B cell (primary cell): ENCODE results near the gene BLM. TPM values are rescaled to one million over a fixed set of nuclear protein-coding genes. Genes with fewer than 3 reads are reported as not detected.

Experiments
- ATAC-seq: fragments of 200-7000 bp; cut with Tn5 transposase; one replicate; pipeline ENCODE4 v1.10.0; 2021; ENCODE audit warnings: low read depth, mild to moderate bottlenecking, moderate number of reproducible peaks, moderate library complexity
- CTCF ChIA-PET: fragments of 350-600 bp; sonication (Branson Sonifier 250); formaldehyde crosslinking; loops from one replicate; lab custom pipeline; 2021; ENCODE audit warnings: antibody characterized with exemption, inconsistent platforms; lab: Charles Lee
- POLR2A ChIA-PET: fragments of 350-600 bp; sonication (Branson Sonifier 250); formaldehyde crosslinking; loops from one replicate; lab custom pipeline; 2021; ENCODE audit warnings: antibody characterized with exemption; lab: Charles Lee
- DNase-seq: peaks from one replicate; pipeline ENCODE4 v3.0.0; 2013
- H2AFZ ChIP-seq: 2 replicates; pipeline ENCODE4 v1.6.1; 2012; ENCODE audit warnings: mild to moderate bottlenecking, low read depth, low read length; ENCODE audit not compliant: insufficient read depth, poor library complexity, severe bottlenecking
- H3K27ac ChIP-seq, 2 donors: 1 replicate in 1 of 2; 2 replicates in 1 of 2; pipeline ENCODE4 v1.5.1; 2012 to 2013; ENCODE audit warnings: low read length in 2 of 2, mild to moderate bottlenecking in 2 of 2, moderate library complexity in 1 of 2
- H3K27me3 ChIP-seq, 4 experiments: fragments of 200-600 bp in 1 of 4; sonication (generic) in 1 of 4; replicated peaks in 1 of 4; 1 replicate in 2 of 4; 2 replicates in 2 of 4; pipeline versions ENCODE4 v1.6.1 to v1.7.0; 2013 to 2016; ENCODE audit warnings: low read length in 3 of 4, mild to moderate bottlenecking in 2 of 4, mixed read lengths in 1 of 4, moderate library complexity in 1 of 4; ENCODE audit not compliant: insufficient read depth in 4 of 4, control insufficient read depth in 3 of 4; ENCODE audit errors: control extremely low read depth in 1 of 4
- H3K36me3 ChIP-seq, 2 experiments: replicated peaks in 1 of 2; 1 replicate in 1 of 2; 2 replicates in 1 of 2; pipeline versions ENCODE4 v1.6.1 to v1.7.1; 2013; ENCODE audit warnings: low read length in 1 of 2; ENCODE audit not compliant: insufficient read depth in 2 of 2, control insufficient read depth in 1 of 2; ENCODE audit errors: control extremely low read depth in 1 of 2, extremely low read depth in 1 of 2
- H3K4me1 ChIP-seq, 2 donors: fragments of 200-600 bp in 1 of 2; sonication (generic) in 1 of 2; 1 replicate in 1 of 2; 2 replicates in 1 of 2; pipeline versions ENCODE4 v1.5.1 to v1.6.1; 2013 to 2017; ENCODE audit warnings: low read length in 2 of 2; ENCODE audit not compliant: control insufficient read depth in 2 of 2, insufficient read depth in 2 of 2
- H3K4me2 ChIP-seq: replicated peaks from 2 replicates; pipeline ENCODE3; 2012; ENCODE audit warnings: mild to moderate bottlenecking, low read depth, low read length; ENCODE audit not compliant: poor library complexity, severe bottlenecking
- H3K4me3 ChIP-seq, 5 experiments: fragments of 200-600 bp in 1 of 5; sonication (generic) in 1 of 5; 1 replicate in 3 of 5; 2 replicates in 2 of 5; pipeline versions ENCODE4 v1.5.1 to v1.7.0; 2011 to 2016; ENCODE audit warnings: low read length in 4 of 5, mild to moderate bottlenecking in 4 of 5, low read depth in 2 of 5, control low read depth in 1 of 5, moderate library complexity in 1 of 5; ENCODE audit not compliant: insufficient read depth in 1 of 5; ENCODE audit errors: control extremely low read depth in 1 of 5, extremely low read depth in 1 of 5
- H3K79me2 ChIP-seq: fragments of 200-600 bp; sonication (generic); one replicate; pipeline ENCODE4 v1.6.0; 2016; ENCODE audit warnings: low read length; ENCODE audit not compliant: control insufficient read depth, insufficient read depth
- H3K9ac ChIP-seq: fragments of 200-600 bp; sonication (generic); 2 replicates; pipeline ENCODE4 v1.6.1; 2017; ENCODE audit warnings: mild to moderate bottlenecking, low read length, moderate library complexity
- H3K9me3 ChIP-seq, 3 donors: one replicate each; pipeline versions ENCODE4 v1.6.1 to v1.7.1; 2013; ENCODE audit warnings: low read length in 2 of 3; ENCODE audit not compliant: control insufficient read depth in 2 of 3, insufficient read depth in 1 of 3; ENCODE audit errors: control extremely low read depth in 1 of 3
- H4K20me1 ChIP-seq: 2 replicates; pipeline ENCODE4 v1.6.0; 2012; ENCODE audit warnings: mild to moderate bottlenecking, low read length; ENCODE audit not compliant: insufficient read depth, control insufficient read depth, poor library complexity, severe bottlenecking
- H3K27ac Mint-ChIP-seq: one replicate; pipeline ENCODE4 v1.8.0; 2021; ENCODE audit warnings: mixed read lengths
- H3K27me3 Mint-ChIP-seq: one replicate; pipeline ENCODE4 v1.8.0; 2021; ENCODE audit warnings: mixed read lengths
- H3K4me1 Mint-ChIP-seq: one replicate; pipeline ENCODE4 v1.8.0; 2021; ENCODE audit warnings: mixed read lengths
- H3K4me3 Mint-ChIP-seq: one replicate; pipeline ENCODE4 v1.8.0; 2021; ENCODE audit warnings: mixed read lengths
- H3K9me3 Mint-ChIP-seq: one replicate; pipeline ENCODE4 v1.8.0; 2022; ENCODE audit warnings: mixed read lengths; ENCODE audit not compliant: insufficient read depth
- EZH2 ChIP-seq: IDR thresholded peaks from 2 replicates; pipeline ENCODE4 v1.6.1; 2012; ENCODE audit warnings: borderline replicate concordance, low read depth, mild to moderate bottlenecking, moderate library complexity, low read length; ENCODE audit not compliant: insufficient read depth, poor library complexity, severe bottlenecking
- WGBS: methylation state at CpG from one replicate; pipeline ENCODE4 v1.1.5; 2013; ENCODE audit warnings: missing lambda C conversion rate; ENCODE audit not compliant: insufficient coverage; 5-methylcytosine and 5-hydroxymethylcytosine counted together
- intact Hi-C: fragments of 100-400 bp; cut with micrococcal nuclease; formaldehyde crosslinking; loops from one replicate; pipeline ENCODE4 v1.10.0; 2022
- polyA plus RNA-seq: library from polyadenylated mRNA; depleted of rRNA; stranded (reverse); fragments of >200 nt; gene quantifications from 2 replicates; pipeline ENCODE4 v1.2.3, GENCODE V29; 2012
- total RNA-seq, 2 donors: library from RNA; stranded (reverse); fragments of 120-200 nt in 1 of 2; gene quantifications; 1 replicate in 1 of 2; 2 replicates in 1 of 2; pipeline versions ENCODE4 v1.2.3 to v1.2.4, GENCODE V29; 2013 to 2022
- TF ChIP-seq, protein P1 (sequence below): fragments of 200-600 bp; IDR thresholded peaks from one replicate; pipeline ENCODE4 v1.8.0; 2022; ENCODE audit warnings: antibody characterized with exemption, mild to moderate bottlenecking

The BLM gene
- total and polyA plus RNA-seq, 2 donors (not counting 1 experiment from before 2014, with no cell fraction given), result 5.2 to 17.4 TPM

- H3K27me3 Mint-ChIP-seq, result no peaks in the 10 kb centered on the region
- DNase-seq (no peak), ATAC-seq (no peak)
- H3K4me1 ChIP-seq, result peaks cover 15 to 16% of the 10 kb centered on the region in 2 donors
- no peak overlapping the region for H2AFZ ChIP-seq
- peaks cover 2% of the 10 kb centered on the region for H3K79me2 ChIP-seq
- no peak overlapping the region for H3K9ac ChIP-seq
- peak overlapping the region; percentile 57 for H3K27ac Mint-ChIP-seq
- WGBS, result 91% methylated on average over 4 of the region's 8 CpGs
- ChIA-PET CTCF (interaction anchor here (1.2 to 6.2 kb wide), 7 partner anchors 11 to 159 kb away, joined by 3 to 51 read pairs (median 6); partner anchors contain the start of genes FES and HDDC3), POLR2A (interaction anchor here (0.6 to 2.4 kb wide), 3 partner anchors 11 to 38 kb away, joined by 3 to 11 read pairs (median 4); no protein-coding TSS in a partner anchor)
- H3K4me3 Mint-ChIP-seq, result peak overlapping the region; percentile 75
- H3K4me3 ChIP-seq, result no peak overlapping the region
- intact Hi-C loops, result no loop called here
- TF ChIP-seq, protein P1, sequence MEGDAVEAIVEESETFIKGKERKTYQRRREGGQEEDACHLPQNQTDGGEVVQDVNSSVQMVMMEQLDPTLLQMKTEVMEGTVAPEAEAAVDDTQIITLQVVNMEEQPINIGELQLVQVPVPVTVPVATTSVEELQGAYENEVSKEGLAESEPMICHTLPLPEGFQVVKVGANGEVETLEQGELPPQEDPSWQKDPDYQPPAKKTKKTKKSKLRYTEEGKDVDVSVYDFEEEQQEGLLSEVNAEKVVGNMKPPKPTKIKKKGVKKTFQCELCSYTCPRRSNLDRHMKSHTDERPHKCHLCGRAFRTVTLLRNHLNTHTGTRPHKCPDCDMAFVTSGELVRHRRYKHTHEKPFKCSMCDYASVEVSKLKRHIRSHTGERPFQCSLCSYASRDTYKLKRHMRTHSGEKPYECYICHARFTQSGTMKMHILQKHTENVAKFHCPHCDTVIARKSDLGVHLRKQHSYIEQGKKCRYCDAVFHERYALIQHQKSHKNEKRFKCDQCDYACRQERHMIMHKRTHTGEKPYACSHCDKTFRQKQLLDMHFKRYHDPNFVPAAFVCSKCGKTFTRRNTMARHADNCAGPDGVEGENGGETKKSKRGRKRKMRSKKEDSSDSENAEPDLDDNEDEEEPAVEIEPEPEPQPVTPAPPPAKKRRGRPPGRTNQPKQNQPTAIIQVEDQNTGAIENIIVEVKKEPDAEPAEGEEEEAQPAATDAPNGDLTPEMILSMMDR, result no peak
- no peak for TF ChIP-seq EZH2
- H3K36me3 ChIP-seq, result peaks cover 0 to 28% of the 10 kb centered on the region in 2 experiments
- H3K9me3 ChIP-seq, result no peaks in the 10 kb centered on the region
- H3K27ac ChIP-seq, result no peak overlapping the region
- no peak overlapping the region for H3K4me2 ChIP-seq
- H4K20me1 ChIP-seq, result no peaks in the 10 kb centered on the region
- H3K27me3 ChIP-seq, result no peaks in the 10 kb centered on the region
- H3K9me3 Mint-ChIP-seq, result no peaks in the 10 kb centered on the region
- H3K4me1 Mint-ChIP-seq, result peaks cover 45% of the 10 kb centered on the region
These were observed 90.1 kb downstream of the BLM start for GRCh38 chr15:90807074-90807785.

- Histone ChIP-seq H3K9ac (no peak overlapping the region), H3K4me3 (no peak overlapping the region), H4K20me1 (no peaks in the 10 kb centered on the region), H3K9me3 (no peaks in the 10 kb centered on the region), H3K4me2 (peak overlapping the region; percentile 45), H3K79me2 (peaks cover 2% of the 10 kb centered on the region), H3K27me3 (no peaks in the 10 kb centered on the region), H3K36me3 (peaks cover 0 to 31% of the 10 kb centered on the region in 2 experiments), H2AFZ (no peak overlapping the region), H3K4me1 (peaks cover 15 to 16% of the 10 kb centered on the region in 2 donors), H3K27ac (no peak overlapping the region)
- WGBS, result no CpG with 5 or more reads among the region's 2 CpGs
- Mint-ChIP-seq H3K9me3 (no peaks in the 10 kb centered on the region), H3K4me3 (peak overlapping the region; percentile 75), H3K4me1 (peaks cover 45% of the 10 kb centered on the region), H3K27me3 (no peaks in the 10 kb centered on the region), H3K27ac (peak overlapping the region; percentile 57)
- intact Hi-C loops, result no loop called here
- ChIA-PET CTCF (interaction anchor here (0.9 to 6.2 kb wide), 8 partner anchors 10 to 160 kb away, joined by 3 to 51 read pairs (median 5); partner anchors contain the start of genes FES and HDDC3), POLR2A (interaction anchor here (0.5 to 2.4 kb wide), 4 partner anchors 10 to 211 kb away, joined by 3 to 11 read pairs (median 4); no protein-coding TSS in a partner anchor)
- no peak for TF ChIP-seq EZH2
- TF ChIP-seq, protein P1, result no peak
- DNase-seq (no peak), ATAC-seq (no peak)
These were observed 90.6 kb downstream of the BLM start for GRCh38 chr15:90807786-90808086.
